Measurements from ENCODE around the gene PLXNA4.

The PLXNA4 gene

GRCh38 chr7:132476541-132476940 is 99.7 kb downstream of the PLXNA4 start:
- no peak for DNase-seq (ENCODE audit: low read depth)
- no peak overlapping the region for H3K4me3 ChIP-seq (ENCODE audit: low read depth, low read length)
- TF ChIP-seq CTCF (IDR thresholded peaks at IDR 0.05; ENCODE audit: low read depth, low read length): no peak
- no peak for TF ChIP-seq POLR2A (IDR thresholded peaks at IDR 0.05; ENCODE audit: extremely low read depth, insufficient read length)
- no peak for TF ChIP-seq MYC (IDR thresholded peaks at IDR 0.05; ENCODE audit: low read depth, low read length)
- TF ChIP-seq MAX (IDR thresholded peaks at IDR 0.05; ENCODE audit: low read depth, low read length): no peak

DNA sequence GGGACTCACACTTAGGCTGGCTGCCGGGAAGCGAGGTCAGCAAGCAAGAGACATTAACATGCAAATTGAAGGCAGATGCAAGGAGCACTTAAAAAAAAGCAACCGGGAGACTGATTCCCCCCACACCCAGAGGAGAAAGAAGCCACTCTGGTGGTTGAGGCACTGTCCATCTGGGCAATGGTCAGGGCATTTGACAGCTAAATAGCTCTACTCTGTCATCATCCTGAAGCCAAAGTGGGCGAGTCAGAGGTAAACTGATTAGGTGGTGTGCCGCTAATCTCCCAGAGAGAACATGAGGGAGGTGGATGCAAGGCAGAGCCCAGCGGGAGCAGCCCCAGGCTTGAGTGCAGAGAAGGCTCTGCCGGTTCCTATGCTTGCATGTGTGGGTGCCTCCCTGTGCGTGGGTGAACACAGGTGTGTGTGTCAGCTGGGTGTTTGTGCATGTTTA is 100.6 kb downstream of the PLXNA4 start:
- H3K4me3 ChIP-seq (ENCODE audit: low read depth, low read length): no peak overlapping the region
- no peak for DNase-seq (ENCODE audit: low read depth)
- TF ChIP-seq MAX (IDR thresholded peaks at IDR 0.05; ENCODE audit: low read depth, low read length) (no peak), MYC (IDR thresholded peaks at IDR 0.05; ENCODE audit: low read depth, low read length) (no peak), CTCF (IDR thresholded peaks at IDR 0.05; ENCODE audit: low read depth, low read length) (no peak), POLR2A (IDR thresholded peaks at IDR 0.05; ENCODE audit: extremely low read depth, insufficient read length) (no peak)

GRCh38 chr7:132475037-132475668 is 101.1 kb downstream of the PLXNA4 start:
- DNase-seq (ENCODE audit: low read depth): no peak
- no peak overlapping the region for H3K4me3 ChIP-seq (ENCODE audit: low read depth, low read length)
- TF ChIP-seq POLR2A (IDR thresholded peaks at IDR 0.05; ENCODE audit: extremely low read depth, insufficient read length) (no peak), MYC (IDR thresholded peaks at IDR 0.05; ENCODE audit: low read depth, low read length) (no peak), MAX (IDR thresholded peaks at IDR 0.05; ENCODE audit: low read depth, low read length) (no peak), CTCF (IDR thresholded peaks at IDR 0.05; ENCODE audit: low read depth, low read length) (no peak)

DNA sequence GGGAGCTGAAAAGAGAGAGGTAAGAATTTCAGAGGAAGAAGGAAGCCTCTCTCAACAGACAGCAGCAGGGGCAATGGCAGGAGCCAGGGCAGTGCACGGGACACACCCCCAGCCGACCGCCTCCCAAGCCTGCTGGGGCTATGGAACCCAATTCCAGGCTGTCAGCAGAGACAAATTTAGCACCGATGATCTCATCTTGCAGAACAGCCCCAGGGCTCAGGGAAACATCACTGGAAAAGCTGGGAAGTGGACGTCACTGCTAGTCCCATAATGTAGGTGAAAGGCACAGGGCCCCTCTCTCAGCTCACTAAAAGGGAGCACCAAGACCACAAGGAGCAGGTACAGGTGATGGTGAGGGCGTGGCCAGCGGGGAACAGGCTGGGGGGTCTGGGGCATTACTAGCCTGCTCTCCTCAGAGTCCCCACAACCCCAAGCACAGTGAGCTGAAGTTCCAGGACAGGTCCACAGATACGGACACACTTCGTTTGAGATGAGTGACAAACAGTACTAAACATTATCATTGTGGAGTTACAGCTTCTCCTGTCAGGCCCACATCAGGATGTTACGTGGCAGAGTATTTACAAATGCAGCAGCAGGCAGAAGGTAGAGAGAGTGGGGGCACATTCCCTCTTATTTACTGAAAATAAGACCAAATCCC is 103.7 kb downstream of the PLXNA4 start:
- H3K4me3 ChIP-seq (ENCODE audit: low read depth, low read length): no peak overlapping the region
- no peak for DNase-seq (ENCODE audit: low read depth)
- TF ChIP-seq POLR2A (IDR thresholded peaks at IDR 0.05; ENCODE audit: extremely low read depth, insufficient read length) (no peak), CTCF (IDR thresholded peaks at IDR 0.05; ENCODE audit: low read depth, low read length) (no peak), MYC (IDR thresholded peaks at IDR 0.05; ENCODE audit: low read depth, low read length) (no peak), MAX (IDR thresholded peaks at IDR 0.05; ENCODE audit: low read depth, low read length) (no peak)

DNA sequence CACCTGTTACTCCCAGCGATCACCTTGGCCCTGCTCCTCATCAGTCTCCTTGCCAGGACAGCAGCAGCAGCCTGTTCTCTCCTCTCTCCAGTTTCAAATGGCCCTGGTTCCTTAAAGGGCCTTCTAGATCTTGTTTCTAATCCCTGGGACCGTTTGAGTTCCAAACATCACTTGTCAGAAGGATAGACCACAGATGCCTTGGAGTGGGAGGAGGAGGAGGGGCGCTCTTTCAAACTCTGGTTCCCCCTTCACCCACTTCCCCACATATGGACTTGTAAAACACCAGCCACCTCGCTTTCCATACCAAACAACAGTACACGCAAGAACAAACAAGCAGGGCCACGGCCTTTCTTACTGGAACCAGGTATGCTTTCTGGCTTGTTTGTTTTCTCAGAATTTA is 104.8 kb downstream of the PLXNA4 start:
- DNase-seq (ENCODE audit: low read depth): no peak
- H3K4me3 ChIP-seq (ENCODE audit: low read depth, low read length): no peak overlapping the region
- no peak for TF ChIP-seq POLR2A (IDR thresholded peaks at IDR 0.05; ENCODE audit: extremely low read depth, insufficient read length)

- DNase-seq (ENCODE audit: low read depth): no peak
- TF ChIP-seq MYC (IDR thresholded peaks at IDR 0.05; ENCODE audit: low read depth, low read length) (no peak), POLR2A (IDR thresholded peaks at IDR 0.05; ENCODE audit: extremely low read depth, insufficient read length) (no peak), MAX (IDR thresholded peaks at IDR 0.05; ENCODE audit: low read depth, low read length) (no peak), CTCF (IDR thresholded peaks at IDR 0.05; ENCODE audit: low read depth, low read length) (no peak)
- H3K4me3 ChIP-seq (ENCODE audit: low read depth, low read length): no peak overlapping the region
Observed at GRCh38 chr7:132469681-132470080, 106.6 kb downstream of the PLXNA4 start.
